Hematopoietic multipotent progenitor cell treated with erythropoietin and hydrocortisone succinate and interleukin-3 and kit ligand, for 6 days (in vitro differentiated cells): ENCODE measurements around the gene EFCAB8.

ENCODE experiments used
- DNase-seq: peaks from one replicate; pipeline ENCODE4 v3.0.0-alpha.2; 2015

EFCAB8 gene

GRCh38 chr20:32858701-32859372 is at the start of gene EFCAB8:
Gene EFCAB8 (plus strand): TSS chr20:32858923. CDS start chr20:32863793, 4,870 bp downstream.
- peak; percentile 11 for DNase-seq

DNA sequence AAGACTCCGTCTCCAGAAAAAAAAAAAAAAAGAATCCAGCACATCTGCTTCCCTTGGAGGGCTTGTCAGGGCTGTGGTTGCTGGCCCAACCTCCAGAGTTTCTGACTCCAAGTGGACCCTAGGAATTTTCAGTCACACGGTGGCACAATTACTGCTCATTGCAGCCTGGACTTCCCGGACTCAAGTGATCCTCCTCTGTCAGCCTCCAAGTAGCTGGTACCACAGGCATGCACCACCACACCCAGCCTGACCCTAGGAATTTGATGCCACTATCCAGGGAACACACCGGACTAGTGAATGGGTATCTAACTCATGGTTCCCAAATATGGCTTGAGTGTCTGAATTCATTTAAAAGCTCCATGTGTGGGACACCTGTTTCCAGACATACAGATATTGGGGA is 48.8 kb upstream of the EFCAB8 start:
- no peak for DNase-seq

DNA sequence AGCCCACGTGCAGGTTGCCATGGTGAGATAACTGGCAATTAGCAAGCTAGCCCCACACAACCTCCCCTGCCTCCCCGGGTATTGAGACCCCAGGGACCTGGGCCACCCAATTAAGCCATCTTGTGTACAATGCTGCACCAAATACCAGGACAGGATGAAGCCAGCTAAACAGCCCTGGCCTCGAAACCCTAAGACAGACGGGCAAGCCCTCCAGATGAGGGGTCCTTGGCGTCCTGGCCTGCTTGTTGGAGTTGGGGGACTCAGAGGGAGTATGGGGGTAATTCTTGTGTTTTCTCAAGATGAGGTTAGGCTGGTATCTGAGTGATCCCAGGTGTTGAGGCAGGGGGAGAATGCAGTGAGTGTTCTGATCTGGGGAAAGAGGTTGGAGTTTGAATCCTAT is 47.8 kb upstream of the EFCAB8 start:
- no peak for DNase-seq

- DNase-seq: no peak
These were observed 46.8 kb upstream of the EFCAB8 start for GRCh38 chr20:32811886-32812285.

DNA sequence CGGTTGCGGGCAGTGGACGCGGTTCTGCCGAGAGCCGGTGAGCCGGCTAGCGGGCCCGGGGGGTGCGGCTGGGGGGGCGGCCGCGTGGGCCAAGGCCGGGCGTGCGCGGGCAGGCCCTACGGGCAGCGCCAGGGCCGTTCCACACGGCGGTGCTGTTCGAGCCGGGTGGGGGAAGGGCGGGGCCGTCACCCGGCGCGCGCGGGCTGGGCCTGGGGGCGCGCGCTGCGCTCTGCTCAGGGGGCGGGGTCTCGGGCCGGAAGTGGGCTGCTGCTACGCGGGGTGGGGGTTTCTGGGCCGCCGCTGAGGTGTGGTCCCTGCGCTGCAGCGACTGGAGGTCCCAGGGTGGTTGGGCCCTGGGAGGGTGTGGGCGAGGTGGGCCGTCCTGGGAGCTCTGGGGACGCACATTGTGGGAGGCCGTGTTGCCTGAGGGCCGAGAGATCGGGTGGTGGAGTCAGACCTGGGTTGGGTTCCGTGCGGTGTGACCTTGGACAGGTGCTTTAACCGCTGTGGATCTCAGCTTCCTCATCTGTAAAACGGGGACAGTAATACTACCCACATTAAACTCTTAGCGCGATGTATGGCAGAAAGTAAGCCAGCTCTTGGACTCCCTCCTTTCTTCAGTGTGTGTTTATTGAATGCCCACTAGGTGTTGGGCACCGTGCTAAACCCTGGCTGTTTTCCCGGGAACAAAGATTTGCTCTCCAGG is 38.6 kb upstream of the EFCAB8 start:
- peak; percentile 77 for DNase-seq

- no peak for DNase-seq
These were observed 37.9 kb upstream of the EFCAB8 start for GRCh38 chr20:32820698-32821377.

DNA sequence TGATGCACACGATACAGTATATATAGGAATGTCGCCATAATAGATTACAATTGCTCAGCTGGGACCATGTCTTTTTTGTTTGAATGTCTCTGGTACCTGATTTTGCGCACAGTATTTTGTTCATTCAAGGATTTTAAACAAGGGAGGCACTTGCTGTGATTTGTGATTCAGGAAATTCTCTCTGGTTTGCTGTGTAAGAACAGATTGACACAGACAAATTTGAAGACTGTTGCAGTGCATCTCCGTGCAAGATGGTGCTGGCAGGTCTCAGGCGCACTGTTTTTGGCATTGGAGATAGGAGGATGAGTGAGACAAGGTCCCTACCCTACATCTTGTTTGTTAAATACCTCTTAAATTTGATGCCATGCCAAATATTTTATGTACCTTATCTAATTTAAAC is 36.5 kb upstream of the EFCAB8 start:
- no peak for DNase-seq

DNA sequence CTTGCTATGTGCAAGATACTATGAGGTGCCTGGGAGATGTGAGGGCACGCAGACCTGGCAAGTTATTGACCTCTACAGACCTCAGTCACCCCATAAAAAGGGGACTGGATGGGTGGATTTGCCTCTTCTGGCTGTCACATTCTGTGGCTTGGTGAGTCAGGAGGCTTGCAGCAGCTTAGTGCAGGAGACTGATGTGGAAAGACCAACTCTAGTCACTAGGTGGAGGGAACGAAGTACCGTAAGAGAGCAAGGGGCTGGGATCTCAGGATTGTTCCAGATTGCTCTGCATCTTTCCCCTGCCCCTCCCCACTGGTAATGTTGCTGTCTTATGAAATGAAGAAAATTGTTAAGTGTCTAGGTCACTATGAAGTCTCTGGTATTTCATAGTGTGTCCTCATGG is 35.6 kb upstream of the EFCAB8 start:
- DNase-seq: peak; percentile 35

GRCh38 chr20:32823737-32824588 is 34.8 kb upstream of the EFCAB8 start:
- peak; percentile 29 for DNase-seq

- no peak for DNase-seq
These were observed 30.6 kb upstream of the EFCAB8 start for GRCh38 chr20:32828029-32828680.

DNA sequence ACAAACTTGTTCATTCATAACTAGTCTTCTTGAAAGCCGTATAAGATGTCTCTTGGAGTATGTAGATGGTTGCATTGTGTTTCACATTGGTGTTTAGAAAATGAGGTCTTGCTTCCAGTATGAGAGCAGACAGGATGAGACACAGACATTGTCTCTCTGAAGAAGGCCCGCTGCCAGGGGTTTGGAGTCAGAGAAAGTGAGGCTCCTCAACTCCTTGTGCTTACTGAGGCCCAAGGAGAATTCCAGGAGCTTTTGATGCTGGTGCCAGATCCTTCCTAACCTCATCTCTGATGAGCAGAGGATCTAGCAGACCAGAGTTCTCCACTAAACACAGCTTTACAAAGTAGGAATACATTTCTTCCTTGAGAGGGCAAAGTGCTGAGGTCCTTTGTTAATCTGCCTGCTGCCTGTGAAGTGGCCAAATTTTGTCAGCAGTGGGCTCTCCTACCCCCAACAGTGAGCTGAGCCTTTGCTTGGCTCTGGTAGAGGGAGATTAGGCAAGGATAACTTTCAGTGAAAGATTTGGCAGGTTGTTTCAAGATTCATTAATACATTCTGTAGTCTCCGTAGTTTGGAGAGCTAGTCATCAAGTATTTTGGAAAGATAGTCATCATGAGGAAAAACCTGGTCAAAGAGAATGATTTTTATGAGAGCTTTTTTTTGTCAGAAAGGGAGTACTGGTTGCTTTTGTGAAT is 29.3 kb upstream of the EFCAB8 start:
- no peak for DNase-seq

GRCh38 chr20:32830437-32830836 is 28.3 kb upstream of the EFCAB8 start:
- peak; percentile 87 for DNase-seq

DNA sequence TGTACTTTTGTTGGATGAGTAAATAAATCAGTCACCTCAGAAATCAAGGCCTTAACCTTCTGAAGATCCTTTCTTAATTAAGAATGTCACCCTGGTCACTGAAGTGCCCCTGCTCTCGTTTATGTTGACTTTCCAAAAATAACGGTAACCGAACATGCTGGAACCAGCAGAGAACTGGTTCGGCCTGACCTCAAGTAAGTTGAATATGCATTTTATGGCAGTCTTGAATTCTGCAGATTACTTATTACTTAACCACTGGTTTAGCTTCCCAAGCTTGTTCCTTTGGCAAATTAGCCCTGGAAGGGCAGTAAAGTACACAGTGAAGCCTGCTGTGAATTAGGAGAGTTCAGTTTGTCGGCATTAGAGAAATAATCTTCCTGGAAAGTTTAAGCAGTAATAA is 26.7 kb upstream of the EFCAB8 start:
- DNase-seq: no peak

DNA sequence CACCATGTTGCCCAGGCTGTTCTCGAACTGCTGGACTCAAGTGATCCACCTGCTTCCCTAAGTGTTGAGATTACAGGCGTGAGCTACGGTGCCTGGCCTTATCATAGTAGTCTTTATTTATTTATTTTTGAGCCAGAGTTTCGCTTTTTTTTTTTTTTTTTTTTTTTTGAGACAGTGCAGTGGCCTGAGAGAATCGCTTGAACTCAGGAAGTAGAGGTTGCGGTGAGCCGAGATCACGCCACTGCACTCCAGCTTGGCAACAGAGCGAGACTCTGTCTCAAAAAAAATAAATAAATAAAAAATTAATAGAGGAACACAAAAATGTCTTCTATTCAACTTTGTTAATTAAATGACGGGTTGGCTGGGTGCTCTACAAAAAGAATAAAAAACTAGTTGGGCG is 26.1 kb upstream of the EFCAB8 start:
- peak; percentile 24 for DNase-seq

DNA sequence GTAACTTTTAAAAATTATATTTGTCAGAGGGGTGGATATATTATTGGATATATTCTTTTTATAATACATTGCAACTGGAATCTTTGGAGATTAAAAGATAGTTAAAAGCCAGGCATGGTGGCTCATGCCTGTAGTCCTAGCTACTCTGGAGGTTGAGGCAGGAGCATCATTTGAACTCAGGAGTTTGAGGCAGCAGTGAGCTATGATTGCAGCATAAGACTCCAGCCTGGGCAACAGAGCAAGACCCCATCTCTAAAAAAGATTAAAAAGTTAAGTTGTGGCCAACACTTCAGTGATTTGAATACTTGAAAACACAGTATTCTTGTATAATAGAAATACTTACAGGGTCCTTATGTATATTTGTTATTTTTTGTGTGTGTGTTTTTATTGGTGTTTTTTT is 23.8 kb upstream of the EFCAB8 start:
- no peak for DNase-seq

GRCh38 chr20:32837157-32837556 is 21.6 kb upstream of the EFCAB8 start:
- DNase-seq: no peak

DNA sequence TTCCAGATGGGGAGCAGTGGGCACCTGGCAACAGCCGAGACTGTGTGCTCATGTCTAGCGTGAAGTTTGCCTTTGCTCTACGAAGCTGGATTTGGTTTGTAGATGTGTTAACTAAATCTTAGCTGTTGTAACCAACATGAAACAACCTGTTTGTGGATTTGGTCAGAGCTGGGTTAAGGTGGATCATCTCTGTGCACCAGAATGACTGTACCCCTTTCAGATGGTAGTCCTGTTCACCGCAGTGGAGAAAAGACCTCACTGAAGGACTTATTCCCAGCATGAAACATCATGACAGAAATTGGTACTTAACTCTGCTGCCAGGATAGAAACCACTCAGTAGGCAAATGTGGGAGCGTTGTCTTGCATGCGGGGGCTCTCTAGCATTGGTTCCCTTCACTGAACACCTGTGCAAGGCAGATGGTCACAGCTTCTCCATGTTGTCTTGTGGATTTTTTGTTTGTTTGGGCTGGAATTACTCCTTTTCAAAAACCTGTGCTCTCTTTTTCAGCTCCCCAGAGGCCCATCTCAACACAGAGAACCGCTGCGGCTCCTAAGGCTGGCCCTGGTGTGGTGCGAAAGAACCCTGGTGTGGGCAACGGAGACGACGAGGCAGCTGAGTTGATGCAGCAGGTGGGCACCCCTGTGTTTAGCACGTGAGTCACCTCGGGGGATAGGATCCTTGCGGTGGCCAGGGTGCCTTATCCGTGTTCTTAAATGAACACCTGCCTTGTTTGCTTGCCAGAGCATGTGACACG is 19.3 kb upstream of the EFCAB8 start:
- no peak for DNase-seq

DNA sequence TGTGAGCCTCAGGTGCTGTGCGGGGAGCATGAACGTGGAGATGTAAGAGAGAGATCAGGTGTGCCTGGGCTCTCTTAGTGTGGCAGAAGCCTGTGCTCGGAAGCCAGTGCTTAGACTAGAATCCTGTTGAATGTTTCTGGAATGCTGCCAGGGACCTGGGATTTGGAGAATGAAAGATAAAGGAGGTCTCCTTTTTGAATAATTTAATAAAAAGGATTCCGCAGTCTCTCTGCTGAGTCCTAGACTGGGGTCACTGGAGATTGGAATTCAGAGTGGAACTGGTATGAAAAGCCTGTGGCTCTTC is 18.8 kb upstream of the EFCAB8 start:
- no peak for DNase-seq

GRCh38 chr20:32841174-32841573 is 17.5 kb upstream of the EFCAB8 start:
- DNase-seq: no peak

DNA sequence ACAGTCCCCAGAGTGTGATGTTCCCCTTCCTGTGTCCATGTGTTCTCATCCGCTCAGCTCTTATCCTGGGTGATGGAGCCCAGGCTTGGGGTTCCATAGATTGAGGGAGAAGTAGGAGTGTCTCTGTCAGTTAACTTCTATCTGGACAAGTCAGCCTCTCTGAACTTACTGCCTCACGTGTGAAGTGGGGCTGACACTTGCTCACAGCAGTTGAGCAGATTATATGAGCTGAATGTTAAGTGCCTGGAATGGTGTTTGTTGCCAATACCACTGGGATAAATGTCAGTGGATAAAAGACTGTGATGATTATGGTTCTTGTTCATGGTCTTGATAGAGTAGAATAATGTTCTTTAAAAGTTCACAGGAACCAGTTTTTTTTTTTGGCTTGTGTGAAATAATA is 17.1 kb upstream of the EFCAB8 start:
- no peak for DNase-seq
